ENCODE data around the gene PRR5L.
"Not testable (repeated sequence)": the region's sequence is repeated elsewhere in the genome, so short reads cannot be mapped to it uniquely, and the experiment has no call there.

The PRR5L gene

DNA sequence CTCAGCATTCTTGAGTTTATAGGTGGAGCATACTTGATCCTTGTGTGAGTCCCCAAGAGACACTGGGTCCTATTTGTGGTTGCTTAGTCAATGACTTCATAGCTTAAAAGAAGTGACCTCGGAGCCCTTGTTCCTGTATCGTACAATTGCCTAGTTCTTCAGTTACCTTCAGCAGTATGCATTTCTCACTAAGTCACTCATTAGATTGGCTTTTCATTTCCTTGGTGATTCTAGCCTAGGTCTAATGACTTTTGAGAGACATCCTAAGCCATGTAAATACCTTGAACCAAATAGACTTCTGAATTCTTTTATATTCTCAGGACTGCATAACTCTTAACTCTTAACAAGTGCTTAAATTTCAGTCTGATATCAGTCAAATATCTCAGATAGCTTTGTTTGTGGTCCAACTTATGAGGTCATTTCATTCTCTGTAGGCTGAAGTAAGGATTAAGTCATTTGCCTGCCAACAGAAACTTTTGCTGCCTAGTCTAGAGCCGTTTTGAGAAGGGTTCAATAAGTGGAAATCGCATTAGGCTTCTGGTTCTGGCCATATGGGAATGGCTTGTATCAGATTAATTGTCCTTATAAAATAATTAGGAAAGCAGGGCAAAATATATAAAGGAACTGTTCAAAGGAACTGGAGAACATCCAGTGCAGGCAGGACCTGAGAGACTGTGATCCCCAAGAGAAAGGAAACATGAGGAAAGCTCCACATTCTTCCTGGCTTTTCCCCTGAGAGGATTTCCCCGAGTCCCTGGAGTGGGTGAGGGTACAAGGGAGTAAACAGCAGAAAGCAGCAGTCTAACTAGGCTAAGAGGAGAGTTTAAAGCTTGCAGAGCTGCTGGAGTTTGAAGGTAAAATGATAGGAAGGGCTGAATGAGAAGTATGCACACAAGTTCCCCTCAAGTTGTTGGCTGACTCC lies 174.1 kb downstream of the PRR5L start:
- no peak for DNase-seq

DNA sequence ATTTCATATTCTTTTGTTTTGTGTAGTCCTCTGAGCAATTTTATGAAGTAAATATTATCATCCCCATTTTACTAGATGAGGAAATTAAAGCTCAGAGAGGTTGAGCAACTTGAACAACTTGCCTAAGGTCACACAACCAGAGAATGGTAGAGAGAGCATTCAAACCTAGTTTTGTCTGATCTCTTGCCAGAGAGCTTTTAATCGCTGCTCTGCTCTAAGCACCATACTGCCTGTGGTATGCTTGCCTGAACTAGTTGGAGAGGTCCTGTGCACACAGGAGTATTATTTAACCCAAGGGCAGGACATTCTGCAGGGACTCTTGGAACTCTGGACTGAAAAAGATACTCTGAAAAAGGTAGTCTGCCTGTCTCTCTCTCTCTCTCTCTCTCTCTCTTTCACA lies 175.5 kb downstream of the PRR5L start:
- no peak for DNase-seq

DNA sequence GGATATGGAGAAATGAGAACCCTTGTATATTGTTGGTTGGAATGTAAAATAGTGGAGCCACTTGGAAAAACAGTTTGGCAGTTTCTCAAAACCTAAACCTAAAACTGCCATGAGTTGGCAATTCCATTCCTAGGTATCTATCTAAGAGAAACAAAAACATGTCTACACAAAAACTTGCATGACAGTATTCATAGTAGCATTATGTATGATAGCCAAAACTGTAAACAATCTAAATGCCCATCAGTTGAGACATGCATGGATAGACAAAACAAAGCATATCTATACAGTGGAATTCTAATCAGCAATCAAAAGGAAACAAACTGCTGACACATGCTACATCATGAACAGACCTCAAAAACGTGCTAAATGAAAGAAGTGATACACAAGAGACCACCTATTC lies 179.1 kb downstream of the PRR5L start:
- DNase-seq = no peak

DNA sequence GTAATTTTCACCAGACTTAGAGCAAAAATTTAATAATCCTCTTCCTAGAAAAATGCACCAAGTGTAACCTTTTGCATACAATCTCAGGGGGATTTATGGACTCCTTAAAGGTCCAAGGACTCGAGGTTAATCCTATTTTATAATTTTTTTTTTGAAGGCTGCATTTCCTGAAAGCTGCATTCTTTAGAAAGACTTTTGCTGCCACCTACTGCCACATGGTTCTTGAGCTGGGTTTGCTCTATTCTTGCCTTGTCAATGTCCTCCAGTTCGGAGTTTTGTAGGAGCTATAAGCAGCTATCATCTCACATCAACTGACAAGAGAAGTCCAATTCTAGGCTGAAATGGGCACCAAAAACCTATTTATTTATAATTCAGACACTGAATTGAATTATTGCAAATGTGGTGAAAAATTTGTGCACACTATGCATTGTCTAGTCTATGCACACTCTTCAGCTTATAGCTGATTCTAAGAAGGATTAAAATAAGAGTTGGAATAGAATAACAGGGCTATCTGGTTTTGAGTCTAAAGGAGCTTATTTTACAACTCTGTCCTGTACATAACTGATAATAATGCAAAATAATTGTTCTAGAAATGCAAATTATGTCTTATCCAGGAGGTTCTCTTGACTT lies 182.7 kb downstream of the PRR5L start:
- peak; percentile 23 for DNase-seq

DNA sequence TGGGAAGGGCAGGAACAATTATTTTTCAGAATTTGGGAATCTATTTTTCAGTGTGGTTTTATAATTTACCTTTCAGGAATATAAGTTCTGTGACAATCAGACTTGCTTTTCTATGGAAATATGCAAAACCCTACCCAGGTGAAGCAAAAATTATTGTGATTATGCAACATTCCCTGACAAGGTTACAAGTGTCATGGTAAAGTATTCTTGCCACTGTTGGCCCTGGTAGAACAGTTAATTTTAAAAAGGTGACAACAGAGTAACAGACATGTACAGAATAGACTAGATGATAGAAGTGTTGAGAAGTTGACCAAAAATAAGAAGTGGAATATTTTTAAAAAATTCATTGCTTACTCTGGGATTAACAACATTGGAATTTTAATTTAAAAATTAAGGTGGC lies 184.7 kb downstream of the PRR5L start:
- no peak for DNase-seq

DNA sequence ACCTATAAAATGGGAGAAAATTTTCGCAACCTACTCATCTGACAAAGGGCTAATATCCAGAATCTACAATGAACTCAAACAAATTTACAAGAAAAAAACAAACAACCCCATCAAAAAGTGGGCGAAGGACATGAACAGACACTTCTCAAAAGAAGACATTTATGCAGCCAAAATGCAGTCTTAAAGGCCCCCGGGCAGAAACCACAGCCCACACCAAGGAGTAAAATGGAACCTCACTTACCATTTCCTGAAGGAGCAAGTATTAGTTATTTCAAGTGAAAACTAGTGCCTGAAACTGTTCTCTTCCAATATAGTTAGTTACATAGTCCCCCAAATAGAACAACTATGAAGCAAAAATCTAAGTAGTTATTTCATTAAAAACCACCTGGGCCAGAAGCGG lies 187.0 kb downstream of the PRR5L start:
- not testable (repeated sequence) for DNase-seq

DNA sequence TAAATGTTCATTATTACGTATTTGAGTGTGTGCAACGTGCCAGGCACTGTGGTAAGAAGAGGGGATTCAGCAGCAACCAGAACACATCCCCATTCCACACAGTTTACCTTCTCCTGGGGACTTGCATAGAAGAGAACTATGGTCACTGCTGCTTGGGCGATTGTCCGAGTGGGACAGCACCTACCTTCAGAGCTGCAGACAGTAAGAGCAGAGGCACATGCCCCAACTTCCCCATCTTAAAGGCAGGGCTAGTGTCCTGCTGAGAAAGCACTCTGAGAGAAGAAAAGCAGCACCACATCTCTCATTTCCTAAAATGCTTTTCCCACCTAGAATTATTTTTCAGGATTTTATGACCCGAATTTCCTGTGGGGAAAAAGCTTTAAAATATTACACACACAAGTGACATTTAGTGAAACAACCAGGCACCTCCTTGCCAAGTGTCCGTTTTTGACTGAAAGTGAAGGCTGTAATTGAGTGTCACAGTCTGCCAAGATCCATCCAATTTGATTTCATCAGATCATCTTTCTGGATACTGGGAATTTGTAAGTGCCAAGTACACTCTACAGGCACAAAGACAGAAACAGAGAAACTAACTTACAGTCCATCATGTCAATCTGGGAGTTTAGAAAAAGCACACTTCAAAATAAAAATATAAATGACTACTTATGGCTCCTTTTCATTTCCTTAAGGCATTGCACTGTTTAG lies 189.4 kb downstream of the PRR5L start:
- DNase-seq = no peak

DNA sequence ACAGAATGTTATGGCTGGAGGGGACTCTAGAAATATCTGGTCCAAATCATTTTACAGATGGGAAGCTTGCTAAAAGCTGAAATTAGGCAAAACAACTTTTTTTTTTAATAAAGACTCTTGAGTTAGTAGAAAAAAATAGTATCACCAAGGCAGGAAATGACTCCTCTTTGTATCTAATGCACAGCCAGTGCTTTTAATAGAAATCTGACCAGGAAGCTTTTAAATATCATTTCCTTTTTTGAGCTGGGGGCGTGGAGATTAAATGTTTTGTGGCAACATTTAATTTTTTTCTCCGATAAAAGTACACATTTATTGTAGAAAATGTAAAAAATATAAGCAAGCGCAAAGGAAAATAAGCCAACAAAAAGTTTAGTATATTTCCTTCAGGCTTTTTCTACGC lies 191.5 kb downstream of the PRR5L start:
- no peak for DNase-seq

DNA sequence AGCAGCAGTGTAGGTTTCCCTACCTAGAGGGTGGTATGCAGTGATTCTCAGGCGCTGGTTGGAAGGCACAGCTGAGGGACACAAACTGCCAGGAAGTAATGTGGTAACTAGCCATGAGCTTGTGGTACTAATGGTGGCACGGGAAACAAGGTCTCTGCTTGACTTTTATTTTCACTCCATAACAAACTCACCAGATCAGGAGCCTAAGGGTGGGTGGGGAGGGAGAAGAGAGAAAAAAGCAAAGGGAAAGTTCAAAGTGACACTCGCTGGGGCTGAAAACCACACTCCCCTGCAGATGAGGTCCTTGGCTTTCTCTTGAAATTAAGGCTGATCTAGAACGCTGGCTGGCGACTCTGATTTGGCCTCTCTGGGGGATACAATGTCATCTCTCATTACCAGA lies 192.0 kb downstream of the PRR5L start:
- no peak for DNase-seq

DNA sequence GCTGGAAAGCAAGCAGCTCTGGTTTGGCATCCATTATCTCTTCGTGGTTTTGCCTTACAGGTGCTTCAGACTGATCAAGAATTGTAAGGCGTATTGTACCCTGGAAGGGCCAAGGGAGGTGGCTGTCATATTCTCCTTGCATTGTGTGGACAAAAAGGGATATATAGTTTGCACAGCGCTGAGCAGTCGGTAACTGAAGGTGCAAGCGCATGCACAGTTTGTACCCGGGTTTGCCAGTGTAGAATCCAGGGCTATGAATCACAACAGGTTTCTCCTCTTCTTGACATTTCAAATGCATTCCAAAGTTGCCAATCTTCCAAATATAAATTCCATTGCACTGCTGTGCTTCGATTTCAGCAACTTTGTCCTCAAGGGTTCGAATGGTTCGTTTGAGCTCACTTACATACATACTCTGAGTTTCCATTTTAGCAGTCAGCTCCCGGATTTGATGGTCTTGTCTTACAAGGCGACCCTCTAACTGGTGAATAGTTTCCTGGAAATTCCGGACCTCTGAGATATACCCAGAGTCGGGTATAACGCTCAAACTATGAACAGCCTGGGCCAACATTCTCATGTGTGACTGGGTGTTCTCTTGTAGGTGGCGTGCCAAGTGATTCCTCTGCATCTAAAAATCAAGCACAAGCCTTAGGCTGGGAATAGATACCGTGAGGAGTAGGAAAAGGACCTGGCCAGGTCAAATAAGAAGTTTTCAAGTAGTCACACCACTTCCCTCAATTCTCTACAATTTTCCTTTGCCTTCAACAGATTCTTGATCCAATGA lies 194.1 kb downstream of the PRR5L start:
- no peak for DNase-seq

DNA sequence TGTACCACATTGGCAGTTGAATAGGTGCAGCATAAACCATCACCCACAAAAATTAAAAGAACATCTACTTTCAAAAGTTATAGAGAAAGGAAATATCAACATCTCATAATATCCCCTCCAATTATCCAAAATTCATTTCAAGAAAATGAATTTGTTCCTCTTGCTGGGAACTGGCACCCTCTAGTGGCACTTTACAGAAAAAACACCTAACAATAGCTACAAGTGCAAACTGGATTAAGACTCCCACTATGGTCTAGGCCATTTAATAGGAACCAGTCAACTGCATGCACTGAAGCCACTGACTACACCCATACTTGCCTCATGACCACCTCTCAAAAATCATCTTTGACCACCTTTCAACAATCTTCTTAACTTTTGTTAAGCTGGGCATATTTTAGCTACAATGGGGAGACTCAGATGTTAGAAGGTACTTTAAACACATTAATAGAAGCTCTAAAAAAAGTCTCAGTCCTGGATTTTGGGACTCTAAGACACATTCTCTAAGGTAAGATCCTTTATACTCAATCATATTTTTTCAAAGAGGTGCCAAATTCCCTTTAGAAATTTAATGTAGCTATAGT lies 196.7 kb downstream of the PRR5L start:
- DNase-seq = no peak

DNA sequence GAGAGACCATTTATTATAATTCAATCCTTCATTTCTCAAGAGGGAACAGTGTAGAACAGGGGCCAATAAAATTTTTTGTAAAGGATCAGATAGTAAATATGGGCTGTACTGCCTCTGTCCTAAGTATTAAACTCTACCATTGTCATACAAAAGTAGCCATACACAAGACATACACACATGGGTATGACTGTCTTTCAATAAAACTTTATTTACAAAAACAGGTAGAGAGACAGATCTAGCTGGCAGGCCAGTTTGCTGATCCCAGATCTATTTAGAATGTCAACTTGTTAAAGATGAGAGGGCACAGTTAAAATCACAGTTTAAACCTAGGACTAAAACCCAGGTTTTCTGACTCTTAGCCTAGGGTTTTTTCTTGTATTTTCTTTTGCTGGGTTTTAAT lies 197.2 kb downstream of the PRR5L start:
- no peak for DNase-seq

DNA sequence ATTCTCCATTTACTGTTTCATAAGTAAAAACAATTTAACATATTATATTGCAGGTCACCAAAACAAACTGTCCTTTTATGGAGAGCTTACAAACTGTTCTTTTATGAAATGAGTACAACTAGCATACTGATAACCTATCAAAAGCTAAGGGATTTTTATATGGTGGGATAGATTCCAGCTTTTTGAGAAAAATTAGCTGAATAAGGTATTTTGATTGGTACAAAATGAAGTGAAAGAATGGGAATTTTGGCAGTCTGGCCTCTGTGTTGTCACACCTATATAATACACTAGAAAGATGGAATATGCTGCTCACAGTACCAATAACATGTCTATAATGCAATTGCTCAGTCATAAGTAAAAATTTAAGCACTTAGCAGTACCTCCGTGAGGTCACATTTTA lies 202.6 kb downstream of the PRR5L start:
- no peak for DNase-seq

DNA sequence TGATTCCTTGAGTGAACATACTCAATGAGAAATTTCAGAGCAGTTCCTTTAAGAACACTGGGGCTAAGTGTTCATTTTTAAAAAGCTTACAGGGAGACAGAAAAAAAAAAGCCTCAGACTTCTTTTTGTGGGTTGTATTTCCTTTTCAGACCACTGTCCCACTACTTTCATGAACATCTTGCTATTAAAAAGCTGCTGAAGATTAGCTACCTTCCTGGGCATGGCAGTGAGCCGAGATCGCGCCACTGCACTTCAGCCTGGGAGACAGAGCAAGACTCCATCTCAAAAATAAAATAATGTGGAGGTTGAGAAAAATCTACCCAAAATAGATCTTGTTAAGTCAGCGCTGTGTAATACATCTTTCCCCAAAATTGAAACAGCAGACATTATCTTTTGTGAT lies 203.2 kb downstream of the PRR5L start:
- no peak for DNase-seq

DNA sequence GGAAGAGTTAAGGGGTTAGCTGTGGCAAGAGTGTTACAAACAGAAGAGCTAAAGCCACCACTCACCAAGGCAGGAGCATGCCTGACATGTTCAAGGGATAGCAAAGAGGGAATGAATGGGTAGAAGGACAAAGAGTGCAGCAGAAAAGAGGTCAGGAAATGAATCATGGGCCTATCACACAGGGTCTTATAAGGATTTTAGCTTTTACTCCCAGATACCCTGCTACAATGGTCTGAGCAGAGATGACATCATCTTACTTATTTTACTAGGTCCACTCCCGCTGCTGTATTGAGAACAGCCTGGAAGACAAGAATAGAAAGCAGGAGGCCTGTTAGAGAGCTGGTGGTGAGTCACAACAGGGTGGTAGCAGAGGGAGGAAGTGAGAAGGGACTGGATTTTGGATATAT lies 204.2 kb downstream of the PRR5L start:
- DNase-seq = no peak

DNA sequence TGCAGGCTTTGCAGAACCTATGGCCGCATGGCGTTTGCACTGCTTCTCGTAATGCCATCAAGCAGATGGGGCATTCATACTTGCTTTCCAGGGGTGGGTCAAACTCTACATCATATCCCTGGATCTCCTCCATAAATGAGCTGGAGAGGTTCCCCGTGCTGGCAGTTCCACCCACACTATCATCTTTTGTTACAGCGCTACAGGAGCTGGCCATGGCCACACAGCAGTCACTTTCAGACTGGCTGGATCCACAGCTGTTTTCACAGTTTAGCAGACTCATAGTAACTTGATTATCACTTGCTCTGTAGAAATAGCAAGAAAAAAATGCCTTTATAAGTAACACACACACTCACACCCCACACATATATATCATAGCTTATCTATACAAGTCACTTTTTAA lies 205.1 kb downstream of the PRR5L start:
- DNase-seq = no peak

DNA sequence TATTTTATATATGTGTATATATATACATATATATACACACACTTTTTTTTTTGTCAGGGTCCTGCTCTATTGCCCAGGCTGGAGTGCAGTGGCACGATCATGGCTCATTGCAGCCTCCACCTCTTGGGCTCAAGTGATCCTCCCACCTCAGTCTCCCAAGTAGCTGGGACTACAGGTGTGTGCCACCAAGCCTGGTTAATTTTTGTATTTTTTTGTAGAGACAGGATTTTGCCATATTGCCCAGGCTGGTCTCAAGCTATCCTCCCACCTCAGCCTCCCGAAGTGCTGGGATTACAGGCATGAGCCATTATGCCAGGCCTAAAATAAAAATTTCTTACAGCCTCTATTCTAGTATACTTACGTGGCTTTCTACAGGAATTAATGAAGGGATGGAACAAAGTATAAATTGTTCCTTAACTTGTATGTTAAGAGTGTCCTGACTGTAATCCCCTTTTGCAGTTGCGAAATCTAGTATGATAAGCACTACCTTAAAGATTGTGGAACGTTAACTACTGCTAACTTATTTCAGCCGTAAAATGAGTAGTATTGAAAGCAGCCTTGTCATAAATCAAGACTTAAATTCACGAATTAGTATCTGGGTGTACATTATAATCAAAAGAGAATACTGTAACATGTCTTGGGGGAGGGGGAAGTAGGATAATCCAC lies 211.9 kb downstream of the PRR5L start:
- no peak for DNase-seq

DNA sequence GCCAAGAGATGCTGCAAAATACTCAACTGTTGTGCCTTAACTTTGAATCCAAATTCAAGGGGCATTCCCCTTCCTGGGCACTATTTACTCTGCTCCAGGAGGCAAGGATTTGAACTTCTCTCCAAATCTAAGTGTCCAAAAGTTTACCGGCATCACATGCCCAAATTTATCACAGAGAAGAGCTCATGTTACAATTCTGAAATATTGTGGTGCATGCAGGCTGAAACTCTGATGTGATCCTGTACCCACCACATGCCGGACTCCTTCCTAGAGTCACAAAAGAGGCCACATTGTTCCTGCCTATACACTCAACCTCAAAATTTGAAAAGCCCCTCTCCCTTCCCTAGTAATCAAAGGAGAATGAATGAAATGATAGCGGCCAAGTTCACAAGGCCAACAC lies 212.7 kb downstream of the PRR5L start:
- no peak for DNase-seq

DNA sequence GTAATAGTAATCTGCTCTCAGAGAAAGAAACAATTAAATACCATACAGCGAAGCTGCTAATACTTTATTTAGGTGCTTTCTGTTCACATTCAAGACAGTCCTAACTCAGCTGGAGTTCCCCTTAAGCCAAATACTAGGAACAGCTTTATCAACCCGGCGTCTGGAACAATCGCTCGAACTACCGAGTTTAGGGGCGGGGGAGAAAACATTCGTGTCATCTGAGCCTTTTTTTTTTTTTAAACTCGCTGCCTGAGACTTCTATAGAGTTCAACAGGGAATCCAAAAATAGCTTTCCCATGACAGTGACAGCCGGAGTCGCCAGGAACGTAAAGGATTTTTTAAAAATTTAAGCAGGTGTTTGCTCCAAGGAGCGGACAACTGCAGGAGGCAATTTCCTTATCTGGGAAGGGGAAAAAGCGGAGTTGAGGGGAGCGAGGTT lies 213.1 kb downstream of the PRR5L start:
- no peak for DNase-seq

DNA sequence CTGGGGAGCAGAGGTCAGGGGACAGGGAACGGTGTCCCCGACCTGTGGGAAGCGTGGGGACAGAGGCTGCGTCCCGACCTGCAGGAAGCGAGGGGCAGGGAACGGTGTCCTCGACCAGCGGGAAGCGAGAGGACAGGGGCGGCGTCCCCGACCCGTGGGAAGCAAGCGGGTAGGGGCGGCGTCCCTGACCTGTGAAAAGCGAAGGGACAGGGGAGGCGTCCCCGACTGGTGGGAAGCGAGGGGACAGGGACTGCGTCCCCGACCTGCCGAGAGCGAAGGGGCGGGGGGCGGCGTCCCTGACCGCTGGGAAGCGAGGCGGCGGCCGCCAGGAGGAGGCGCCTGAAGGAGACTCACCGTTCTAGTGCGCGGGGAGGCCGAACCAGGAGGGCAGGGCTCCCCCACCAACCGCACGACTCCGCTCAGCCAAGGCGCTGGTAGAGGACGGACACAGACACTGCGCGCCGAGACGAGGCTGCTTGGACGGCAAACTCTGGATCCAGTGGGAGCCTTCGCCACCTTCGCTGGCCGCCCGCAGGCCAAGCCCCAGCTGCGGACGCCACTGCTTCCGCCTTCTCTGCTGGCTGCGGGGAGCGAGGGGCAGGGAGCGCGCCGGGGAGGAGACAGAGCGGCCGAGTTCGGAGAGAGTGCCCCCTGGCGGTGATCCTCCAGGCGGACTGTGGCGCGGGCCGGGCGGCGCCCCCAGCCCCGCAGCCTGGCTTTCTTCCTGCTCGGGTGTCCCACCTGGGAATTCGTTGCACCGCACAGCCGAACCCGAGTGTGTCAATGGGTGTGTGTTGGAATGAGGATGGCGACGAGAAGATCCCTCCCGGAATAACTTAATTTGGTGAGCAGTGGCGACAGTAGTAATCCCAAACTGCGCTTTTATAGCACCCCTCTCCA lies 213.9 kb downstream of the PRR5L start, which contains the start of gene TRAF6:
TSS of gene TRAF6 (minus strand) at position 579 of the 900 bp plus-strand sequence. CDS start 8,757 bp downstream, outside the sequence.
- peak; percentile 55 for DNase-seq

DNA sequence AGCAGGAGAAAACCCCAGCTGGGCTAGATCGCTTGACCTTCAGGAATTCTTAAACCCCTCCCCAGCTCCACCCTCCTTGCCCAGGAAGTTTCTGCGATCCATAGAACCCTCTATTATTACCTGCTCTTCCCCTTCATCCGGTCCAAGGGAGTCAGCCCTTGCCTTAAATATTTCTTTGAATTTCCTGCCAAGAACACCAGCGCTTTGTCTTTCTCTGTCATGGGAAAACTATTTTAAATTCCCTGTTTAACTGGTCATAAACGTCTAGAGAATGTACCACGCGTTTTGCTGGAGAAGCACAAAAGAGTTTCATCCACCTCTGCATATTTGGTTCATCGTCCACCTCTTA lies 214.5 kb downstream of the PRR5L start:
- DNase-seq = no peak

Measured in DMS153 (cell line).